ENCODE data around the gene MPI.

MPI gene

DNA sequence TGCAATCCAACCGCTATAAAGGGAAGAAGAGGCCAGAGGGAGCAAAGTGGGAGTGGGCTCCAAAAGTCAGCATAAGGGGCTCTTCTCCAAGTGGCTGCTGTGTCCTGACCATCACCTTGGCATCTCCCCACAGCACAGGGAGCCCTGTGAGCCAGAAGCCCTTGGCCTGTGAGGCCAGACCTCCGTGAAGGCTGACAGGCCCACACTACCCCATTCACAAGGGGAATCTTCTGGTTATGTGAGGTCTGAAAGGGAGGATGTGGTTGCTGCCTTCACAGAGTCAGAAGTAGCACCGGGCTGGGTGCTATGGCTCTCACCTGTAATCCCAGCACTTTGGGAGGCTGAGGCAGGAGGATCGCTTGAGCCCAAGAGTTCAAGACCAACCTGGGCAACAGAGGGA is 44.3 kb upstream of the MPI start:
- no peak for TF ChIP-seq POLR2AphosphoS5 (IDR thresholded peaks at IDR 0.05; ENCODE audit: low read depth, low read length)
- TF ChIP-seq SIN3A (IDR thresholded peaks at IDR 0.05; ENCODE audit: borderline replicate concordance, insufficient read depth, low read length), result no peak
- TF ChIP-seq, protein P1, sequence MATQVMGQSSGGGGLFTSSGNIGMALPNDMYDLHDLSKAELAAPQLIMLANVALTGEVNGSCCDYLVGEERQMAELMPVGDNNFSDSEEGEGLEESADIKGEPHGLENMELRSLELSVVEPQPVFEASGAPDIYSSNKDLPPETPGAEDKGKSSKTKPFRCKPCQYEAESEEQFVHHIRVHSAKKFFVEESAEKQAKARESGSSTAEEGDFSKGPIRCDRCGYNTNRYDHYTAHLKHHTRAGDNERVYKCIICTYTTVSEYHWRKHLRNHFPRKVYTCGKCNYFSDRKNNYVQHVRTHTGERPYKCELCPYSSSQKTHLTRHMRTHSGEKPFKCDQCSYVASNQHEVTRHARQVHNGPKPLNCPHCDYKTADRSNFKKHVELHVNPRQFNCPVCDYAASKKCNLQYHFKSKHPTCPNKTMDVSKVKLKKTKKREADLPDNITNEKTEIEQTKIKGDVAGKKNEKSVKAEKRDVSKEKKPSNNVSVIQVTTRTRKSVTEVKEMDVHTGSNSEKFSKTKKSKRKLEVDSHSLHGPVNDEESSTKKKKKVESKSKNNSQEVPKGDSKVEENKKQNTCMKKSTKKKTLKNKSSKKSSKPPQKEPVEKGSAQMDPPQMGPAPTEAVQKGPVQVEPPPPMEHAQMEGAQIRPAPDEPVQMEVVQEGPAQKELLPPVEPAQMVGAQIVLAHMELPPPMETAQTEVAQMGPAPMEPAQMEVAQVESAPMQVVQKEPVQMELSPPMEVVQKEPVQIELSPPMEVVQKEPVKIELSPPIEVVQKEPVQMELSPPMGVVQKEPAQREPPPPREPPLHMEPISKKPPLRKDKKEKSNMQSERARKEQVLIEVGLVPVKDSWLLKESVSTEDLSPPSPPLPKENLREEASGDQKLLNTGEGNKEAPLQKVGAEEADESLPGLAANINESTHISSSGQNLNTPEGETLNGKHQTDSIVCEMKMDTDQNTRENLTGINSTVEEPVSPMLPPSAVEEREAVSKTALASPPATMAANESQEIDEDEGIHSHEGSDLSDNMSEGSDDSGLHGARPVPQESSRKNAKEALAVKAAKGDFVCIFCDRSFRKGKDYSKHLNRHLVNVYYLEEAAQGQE (IDR thresholded peaks at IDR 0.05; ENCODE audit: insufficient read depth in 1 of 2, low read depth in 2 of 2, low read length in 2 of 2), result no peak
- no peak for TF ChIP-seq FOXP2 (optimal IDR thresholded peaks at IDR 0.05; ENCODE audit: borderline replicate concordance, extremely low read depth, extremely low read length, insufficient read depth)
- no peak for TF ChIP-seq TAF1 (IDR thresholded peaks at IDR 0.05; ENCODE audit: borderline replicate concordance, insufficient read depth, low read length)

DNA sequence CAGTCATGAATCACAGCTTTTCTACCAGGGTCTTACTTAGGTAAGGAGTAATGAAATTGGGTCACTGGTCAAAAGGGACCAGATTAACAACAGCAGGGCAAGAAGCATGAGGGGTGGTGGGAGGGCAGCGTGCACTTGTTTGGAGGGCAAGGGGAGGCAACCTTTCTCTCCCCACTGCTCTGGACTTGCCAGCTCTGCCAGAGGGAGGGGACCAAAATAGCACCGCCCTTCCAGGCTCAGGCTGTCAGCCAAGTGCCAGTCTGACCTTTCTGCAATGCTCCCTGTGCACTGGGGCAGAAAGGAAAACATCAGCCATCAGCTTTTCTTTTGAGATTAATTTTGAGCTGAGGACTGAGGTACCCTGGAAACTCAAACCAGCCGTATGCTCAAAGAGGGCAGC is 42.4 kb upstream of the MPI start:
- TF ChIP-seq SIN3A (IDR thresholded peaks at IDR 0.05; ENCODE audit: borderline replicate concordance, insufficient read depth, low read length) (no peak), FOXP2 (optimal IDR thresholded peaks at IDR 0.05; ENCODE audit: borderline replicate concordance, extremely low read depth, extremely low read length, insufficient read depth) (no peak), POLR2AphosphoS5 (IDR thresholded peaks at IDR 0.05; ENCODE audit: low read depth, low read length) (no peak), TAF1 (IDR thresholded peaks at IDR 0.05; ENCODE audit: borderline replicate concordance, insufficient read depth, low read length) (no peak)
- TF ChIP-seq, protein P1 (IDR thresholded peaks at IDR 0.05; ENCODE audit: insufficient read depth in 1 of 2, low read depth in 2 of 2, low read length in 2 of 2), result no peak

DNA sequence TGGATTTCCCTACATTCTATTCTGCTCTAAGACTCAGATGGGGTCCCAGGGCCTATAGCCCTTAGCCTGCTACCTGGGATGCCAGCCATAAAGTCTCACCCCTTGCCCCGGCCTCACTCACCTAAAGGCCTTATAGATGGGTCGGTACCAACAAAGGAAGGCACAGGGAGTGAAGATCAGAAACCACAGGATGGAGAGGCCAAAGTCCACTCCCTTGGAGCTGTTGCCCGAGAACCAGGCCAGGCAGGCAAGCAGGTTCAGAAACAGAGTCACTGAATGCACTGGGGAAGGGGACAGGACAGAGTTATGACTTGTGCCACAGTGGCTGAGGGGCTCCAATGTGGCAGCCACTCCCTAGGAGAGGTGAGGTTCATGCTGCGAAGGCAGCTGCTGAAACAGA is 39.4 kb upstream of the MPI start:
- no peak for TF ChIP-seq SIN3A (IDR thresholded peaks at IDR 0.05; ENCODE audit: borderline replicate concordance, insufficient read depth, low read length)

DNA sequence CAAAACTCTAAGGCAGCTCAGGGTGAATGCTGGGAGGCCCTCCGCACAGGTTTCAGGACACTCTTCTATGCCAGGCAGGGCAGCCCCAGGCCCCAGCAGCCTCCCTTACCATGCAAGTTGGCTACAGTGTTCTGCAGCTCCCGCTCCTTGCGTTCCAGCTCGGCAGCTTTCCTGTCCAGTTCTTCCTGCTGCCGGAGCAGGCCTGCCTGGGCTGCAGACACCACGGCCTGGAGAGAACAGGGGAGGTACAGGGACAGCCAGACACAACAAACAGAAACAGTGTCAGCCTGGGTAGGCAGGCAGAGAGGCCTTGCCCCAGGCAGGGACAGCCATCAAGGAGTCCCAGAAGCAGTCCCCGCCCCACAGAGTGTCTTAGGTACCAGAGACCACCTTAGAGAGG is 37.9 kb upstream of the MPI start:
- no peak for TF ChIP-seq POLR2AphosphoS5 (IDR thresholded peaks at IDR 0.05; ENCODE audit: low read depth, low read length)

DNA sequence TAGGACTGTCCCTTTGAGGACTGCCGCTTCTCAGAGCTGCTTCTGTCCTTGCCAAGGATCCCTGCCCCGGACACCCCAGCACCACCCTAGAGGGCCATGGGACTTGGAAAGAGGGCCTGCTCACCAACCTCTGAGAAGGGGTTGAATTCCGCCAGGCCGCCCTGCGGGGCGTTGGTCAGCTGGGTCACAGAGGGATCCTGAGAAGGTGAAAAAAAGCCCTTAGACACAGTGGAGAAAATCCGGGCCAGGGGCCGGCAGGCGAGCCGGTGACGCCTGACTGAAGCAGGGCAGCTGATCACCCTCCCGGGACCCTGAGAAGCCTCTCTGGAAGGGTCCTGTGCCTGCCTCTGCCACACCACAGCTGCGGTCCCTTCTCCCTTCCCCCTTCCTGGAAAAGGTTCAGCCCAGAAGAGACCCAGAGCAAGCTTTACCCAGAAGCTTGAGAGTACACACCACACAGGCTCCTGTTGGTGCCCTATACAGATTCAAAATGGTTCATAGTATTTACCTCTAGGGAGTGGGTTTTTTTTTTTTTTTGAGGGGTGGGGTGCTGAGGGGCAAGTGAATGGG is 35.3 kb upstream of the MPI start:
- TF ChIP-seq, protein P1 (IDR thresholded peaks at IDR 0.05; ENCODE audit: insufficient read depth in 1 of 2, low read depth in 2 of 2, low read length in 2 of 2), result no peak
- no peak for TF ChIP-seq SIN3A (IDR thresholded peaks at IDR 0.05; ENCODE audit: borderline replicate concordance, insufficient read depth, low read length)
- TF ChIP-seq POLR2AphosphoS5 (IDR thresholded peaks at IDR 0.05; ENCODE audit: low read depth, low read length), result no peak
- TF ChIP-seq FOXP2 (optimal IDR thresholded peaks at IDR 0.05; ENCODE audit: borderline replicate concordance, extremely low read depth, extremely low read length, insufficient read depth), result no peak
- TF ChIP-seq TAF1 (IDR thresholded peaks at IDR 0.05; ENCODE audit: borderline replicate concordance, insufficient read depth, low read length), result no peak

DNA sequence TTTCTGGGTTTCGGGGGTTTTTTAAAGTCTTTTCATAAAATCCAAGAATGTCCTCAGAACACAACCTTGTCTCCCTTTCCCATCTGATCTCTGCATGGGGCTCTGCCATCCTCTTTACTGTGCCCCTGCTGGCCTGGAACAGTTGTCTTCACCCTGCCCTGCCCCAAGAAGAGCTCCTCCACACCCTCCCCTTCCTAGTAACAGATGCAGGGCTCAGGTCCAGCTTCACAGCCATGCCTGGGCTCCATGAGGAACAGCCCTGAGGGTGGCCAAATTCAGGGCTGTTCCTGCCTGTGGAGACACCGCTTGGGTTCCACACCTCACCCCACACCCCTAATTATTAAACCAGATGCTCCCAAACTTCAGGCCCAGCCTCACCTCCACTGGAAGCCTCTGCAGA is 34.0 kb upstream of the MPI start:
- TF ChIP-seq FOXP2 (optimal IDR thresholded peaks at IDR 0.05; ENCODE audit: borderline replicate concordance, extremely low read depth, extremely low read length, insufficient read depth), result no peak
- TF ChIP-seq TAF1 (IDR thresholded peaks at IDR 0.05; ENCODE audit: borderline replicate concordance, insufficient read depth, low read length), result no peak
- TF ChIP-seq SIN3A (IDR thresholded peaks at IDR 0.05; ENCODE audit: borderline replicate concordance, insufficient read depth, low read length), result no peak
- TF ChIP-seq POLR2AphosphoS5 (IDR thresholded peaks at IDR 0.05; ENCODE audit: low read depth, low read length), result no peak
- TF ChIP-seq, protein P1 (IDR thresholded peaks at IDR 0.05; ENCODE audit: insufficient read depth in 1 of 2, low read depth in 2 of 2, low read length in 2 of 2), result no peak

All from PFSK-1 (cell line).